ENCODE measurements around the gene NNAT.

DNA sequence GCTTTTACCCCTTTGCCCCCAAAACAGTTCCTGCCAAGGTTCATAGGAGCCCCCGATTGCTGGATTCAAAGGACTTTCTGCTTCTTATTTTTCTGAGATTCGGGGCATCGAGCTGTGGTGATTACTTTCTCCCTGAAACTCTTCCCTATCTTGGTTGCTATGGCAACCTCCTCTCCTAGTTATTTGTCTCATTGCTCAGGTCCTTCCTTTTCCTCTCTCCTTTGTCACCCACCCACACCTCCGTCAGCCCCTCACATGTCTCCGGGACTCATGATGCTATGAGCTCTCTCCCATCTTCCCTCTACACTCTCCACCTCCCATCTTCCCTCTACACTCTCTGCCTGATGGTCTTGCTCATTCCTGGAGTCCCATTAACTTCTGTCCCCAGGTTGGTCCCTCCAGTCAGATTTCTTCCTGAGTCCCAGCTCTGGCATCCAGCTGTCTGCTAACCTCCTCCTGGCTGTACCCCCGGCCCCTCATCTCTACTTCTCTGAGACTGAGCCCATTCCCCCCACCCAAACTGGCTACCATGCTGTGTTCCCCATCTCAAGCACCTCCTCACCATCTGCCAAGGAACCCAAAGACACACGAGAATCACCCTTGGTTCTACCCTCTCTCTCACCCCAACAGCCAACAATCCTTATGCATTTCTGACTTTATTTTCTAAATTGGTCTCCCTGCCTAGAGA is 30.2 kb upstream of the NNAT start:
- TF ChIP-seq, protein P1, sequence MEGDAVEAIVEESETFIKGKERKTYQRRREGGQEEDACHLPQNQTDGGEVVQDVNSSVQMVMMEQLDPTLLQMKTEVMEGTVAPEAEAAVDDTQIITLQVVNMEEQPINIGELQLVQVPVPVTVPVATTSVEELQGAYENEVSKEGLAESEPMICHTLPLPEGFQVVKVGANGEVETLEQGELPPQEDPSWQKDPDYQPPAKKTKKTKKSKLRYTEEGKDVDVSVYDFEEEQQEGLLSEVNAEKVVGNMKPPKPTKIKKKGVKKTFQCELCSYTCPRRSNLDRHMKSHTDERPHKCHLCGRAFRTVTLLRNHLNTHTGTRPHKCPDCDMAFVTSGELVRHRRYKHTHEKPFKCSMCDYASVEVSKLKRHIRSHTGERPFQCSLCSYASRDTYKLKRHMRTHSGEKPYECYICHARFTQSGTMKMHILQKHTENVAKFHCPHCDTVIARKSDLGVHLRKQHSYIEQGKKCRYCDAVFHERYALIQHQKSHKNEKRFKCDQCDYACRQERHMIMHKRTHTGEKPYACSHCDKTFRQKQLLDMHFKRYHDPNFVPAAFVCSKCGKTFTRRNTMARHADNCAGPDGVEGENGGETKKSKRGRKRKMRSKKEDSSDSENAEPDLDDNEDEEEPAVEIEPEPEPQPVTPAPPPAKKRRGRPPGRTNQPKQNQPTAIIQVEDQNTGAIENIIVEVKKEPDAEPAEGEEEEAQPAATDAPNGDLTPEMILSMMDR (IDR thresholded peaks at IDR 0.05), result no peak
- TF ChIP-seq POLR2A (IDR thresholded peaks at IDR 0.05), result no peak

All from body of pancreas (tissue), 4 donors.